Activated gamma-delta T cell treated with Interleukin-2 at 50 U/mL for 16 hours (primary cell): Measurements from ENCODE around the gene FOXL1.

Experiments used
- DNase-seq: peaks from one replicate; pipeline ENCODE4 v3.0.0-alpha.2; 2020

FOXL1 gene

DNA sequence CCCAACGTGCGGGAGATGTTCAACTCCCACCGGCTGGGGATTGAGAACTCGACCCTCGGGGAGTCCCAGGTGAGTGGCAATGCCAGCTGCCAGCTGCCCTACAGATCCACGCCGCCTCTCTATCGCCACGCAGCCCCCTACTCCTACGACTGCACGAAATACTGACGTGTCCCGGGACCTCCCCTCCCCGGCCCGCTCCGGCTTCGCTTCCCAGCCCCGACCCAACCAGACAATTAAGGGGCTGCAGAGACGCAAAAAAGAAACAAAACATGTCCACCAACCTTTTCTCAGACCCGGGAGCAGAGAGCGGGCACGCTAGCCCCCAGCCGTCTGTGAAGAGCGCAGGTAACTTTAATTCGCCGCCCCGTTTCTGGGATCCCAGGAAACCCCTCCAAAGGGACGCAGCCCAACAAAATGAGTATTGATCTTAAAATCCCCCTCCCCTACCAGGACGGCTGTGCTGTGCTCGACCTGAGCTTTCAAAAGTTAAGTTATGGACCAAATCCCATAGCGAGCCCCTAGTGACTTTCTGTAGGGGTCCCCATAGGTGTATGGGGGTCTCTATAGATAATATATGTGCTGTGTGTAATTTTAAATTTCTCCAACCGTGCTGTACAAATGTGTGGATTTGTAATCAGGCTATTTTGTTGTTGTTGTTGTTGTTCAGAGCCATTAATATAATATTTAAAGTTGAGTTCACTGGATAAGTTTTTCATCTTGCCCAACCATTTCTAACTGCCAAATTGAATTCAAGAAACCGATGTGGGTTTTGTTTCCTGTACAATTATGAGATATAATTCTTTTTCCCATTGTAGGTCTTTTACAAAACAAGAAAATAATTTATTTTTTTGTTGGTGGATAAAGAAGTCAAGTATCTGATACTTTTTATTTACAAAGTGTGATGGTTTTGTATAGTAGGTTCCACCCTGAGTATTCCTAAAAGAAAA is 9.4 kb upstream of the FOXL1 start:
- no peak for DNase-seq

- no peak for DNase-seq
These were observed 8.5 kb upstream of the FOXL1 start for GRCh38 chr16:86569701-86570447.

- DNase-seq = no peak
These were observed 7.5 kb upstream of the FOXL1 start for GRCh38 chr16:86570558-86571529.

DNA sequence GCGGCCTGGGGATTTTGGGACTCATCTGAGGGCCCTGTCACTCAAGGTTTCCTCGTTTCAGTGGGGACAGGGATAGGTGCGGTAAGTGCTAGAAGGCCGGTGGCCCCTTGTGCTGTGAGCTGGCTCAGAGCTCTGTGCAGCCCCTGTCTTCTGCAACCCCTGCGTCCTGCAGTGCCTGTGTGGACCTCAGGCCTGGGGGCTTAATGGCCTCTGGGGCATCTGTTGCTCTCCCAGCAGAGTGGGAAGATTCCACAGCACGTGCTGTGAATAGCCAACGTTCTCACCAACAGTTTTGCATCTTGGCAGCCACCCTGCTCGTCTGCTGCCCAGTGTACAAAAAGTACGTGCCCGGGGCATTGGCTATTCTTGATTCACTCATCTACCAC is 6.8 kb upstream of the FOXL1 start:
- no peak for DNase-seq

DNA sequence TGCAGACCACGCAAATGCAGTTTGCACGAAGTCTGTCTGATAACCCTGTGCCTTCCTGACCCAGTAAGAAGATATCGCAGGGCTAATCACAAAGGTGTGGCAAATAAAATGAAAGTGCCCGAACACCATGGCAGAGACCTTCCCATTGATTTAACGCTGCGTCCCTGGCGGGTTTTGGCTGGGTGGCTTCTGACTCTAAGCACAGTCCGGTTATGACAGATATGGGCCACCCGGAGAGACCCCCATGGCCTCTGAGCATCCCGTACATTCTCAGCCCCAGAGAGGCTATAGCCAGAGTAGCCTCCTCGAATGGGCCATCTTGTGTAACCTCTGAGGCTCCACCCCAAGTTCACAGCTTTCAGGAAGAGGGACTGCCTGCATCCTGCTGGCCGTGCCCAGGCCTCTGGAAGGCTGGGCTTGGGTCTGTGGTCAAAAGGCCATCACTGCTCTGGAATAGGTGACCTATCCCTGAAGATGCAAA is 6.3 kb upstream of the FOXL1 start:
- DNase-seq = no peak

GRCh38 chr16:86572606-86573005 is 5.7 kb upstream of the FOXL1 start:
- DNase-seq = no peak

GRCh38 chr16:86573215-86573614 is 5.1 kb upstream of the FOXL1 start:
- no peak for DNase-seq

DNA sequence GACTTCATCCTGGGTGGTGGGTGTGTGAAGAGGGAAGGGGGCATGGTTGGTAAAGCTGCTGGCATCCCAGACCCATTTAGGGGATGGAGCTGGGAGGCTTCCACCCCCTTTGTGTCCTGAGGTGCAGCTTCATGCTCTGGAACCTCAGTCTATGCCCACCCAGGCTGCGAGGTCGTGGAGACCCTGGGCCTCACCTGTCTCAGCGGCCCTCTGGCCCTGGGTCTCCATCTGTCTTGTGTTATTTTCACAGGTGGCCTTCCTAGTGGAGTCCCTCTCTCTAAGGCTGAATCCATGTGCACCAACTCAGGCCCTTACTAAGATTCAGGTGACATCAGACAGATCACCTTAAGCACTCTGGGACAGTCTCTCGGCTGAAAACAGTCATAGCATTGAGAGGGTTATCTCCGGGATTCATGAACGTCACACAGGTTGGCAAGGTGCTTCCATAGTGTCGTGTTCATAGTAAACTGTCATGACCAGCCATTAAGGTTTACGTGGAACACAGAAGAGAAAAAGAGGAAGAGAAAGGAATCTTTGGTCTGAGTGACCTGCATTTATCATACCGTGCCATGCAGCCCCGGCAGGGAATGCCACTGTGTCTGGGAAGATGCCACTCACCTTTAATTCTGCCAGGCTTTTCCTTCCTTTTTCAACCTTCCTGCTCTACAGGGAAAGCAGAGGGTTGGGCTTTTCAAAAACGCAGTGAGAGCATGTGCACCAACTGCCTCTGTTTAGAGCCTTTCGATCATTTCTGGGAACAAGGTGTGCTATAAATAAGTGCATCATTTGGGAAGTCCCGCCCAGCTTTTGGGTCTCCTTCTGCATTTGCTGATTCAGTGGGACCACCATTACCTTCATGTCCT is 4.5 kb upstream of the FOXL1 start:
- DNase-seq = no peak

DNA sequence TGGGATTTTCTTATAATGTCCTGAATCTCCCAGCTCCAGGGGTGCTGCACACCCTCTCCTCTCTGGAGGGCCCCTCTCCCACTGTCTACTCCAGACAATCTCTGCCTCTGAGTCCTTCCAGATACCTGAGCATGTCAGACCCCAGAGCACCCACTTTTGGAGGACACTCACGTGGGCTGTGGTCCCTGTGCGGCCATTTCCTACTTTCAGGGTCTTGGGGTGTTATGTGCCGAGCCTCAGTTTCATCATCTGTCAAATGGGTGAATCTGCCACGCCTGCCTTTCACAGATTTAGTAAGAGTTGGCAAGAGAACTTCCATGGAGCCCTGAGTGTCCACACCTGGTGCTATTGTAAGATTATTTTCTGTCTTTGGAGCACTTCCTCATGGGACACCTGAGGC is 3.7 kb upstream of the FOXL1 start:
- DNase-seq = no peak

DNA sequence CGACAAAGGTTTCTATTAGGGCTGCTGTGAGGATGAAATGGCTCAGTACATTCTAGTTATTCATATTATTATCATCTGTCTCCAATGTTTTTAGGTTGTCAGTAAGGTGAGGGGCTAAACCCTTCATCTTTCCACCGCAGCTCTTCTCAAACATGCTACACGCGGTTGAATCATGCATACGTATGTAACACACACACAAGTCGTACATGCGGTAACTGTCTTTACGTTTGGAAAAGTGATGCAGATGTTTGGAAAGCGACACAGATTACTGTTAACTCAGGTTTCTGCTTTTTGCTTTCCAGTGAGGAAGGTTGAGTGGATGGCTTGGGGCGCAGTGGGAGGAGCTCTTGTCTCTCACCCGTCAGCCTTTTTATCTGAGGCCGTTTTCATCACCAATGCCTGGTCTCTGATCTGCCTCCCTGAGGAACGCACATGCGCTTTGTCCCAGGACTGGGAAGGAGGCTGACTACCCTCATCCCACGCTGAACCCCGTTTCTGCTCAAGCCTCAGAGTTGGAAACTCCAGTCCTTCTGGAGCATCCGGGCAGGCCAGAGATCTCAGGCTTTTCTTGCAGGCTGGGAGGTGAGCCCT is 3.2 kb upstream of the FOXL1 start:
- no peak for DNase-seq

DNA sequence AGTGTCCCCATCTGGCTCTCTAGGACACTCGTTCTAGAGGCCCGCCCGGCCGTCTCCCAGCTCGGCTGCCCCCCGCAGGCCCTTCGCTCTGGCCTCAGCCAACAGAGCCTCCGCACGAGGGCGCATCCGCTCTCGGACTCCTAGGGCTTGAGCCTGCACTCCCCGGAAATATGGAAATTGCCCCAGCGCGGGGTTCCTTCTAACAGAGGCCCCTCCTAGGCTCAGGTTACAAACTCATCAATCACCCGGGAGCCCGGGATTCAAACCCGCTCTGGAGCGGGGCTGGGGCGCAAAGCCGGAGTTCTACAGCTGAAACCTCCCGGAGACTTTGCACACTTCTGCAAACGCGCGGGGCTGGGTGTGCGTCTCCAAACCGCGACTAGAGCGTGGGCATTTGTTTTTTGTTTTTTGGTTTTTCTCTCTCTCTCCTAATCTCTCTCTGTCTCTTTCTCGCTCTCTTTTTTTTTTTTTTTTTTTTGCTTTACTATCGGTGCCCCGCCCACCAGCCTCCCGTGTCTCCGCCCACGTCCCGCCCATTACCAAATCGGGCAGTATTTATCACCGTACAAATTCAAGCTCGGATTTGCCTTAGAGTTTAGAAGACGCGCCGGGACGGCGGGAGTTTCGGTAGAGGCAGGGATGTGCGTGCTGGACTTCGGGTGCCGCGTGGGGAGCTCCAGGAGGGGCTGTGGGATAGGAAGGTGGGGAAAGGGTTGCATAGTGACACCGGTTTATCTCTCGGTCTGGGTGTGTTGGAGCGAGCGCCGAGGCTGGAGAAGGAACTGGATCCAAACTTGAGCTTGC is 2.4 kb upstream of the FOXL1 start:
- DNase-seq = no peak

- DNase-seq = no peak
These were observed 1.6 kb upstream of the FOXL1 start for GRCh38 chr16:86576591-86577313.

DNA sequence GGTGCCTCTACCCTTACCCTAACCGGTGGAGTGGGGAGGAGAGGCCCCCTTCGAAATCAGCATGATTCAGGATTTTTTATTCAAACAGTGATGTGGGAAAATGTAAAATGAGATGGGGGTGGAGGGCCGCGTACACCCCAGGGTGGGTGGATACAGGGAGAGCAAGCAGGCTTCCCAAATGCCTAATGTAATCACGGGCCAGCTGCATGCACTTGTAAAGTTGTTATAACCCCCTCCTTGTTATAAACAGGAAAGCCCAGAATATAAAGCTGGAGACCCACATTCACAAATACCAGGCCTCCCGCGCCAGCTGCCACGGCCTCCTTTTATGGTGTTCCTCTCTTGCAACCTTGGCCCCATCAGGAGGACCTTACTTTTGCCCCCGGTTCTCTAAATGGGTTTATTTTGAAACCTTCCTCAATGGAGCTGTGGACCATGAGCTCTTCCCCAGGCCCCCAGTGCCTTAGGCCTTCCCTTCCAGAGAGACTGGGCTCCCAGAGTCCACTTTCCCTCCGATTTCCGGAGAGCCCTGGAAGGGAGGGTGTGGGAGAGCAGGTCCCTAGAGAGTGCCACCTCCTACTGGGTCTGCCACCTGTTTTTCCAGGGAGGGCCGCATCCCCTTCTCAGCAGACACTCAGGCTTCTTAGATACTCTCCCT is 906 bp upstream of the FOXL1 start:
- DNase-seq = no peak

DNA sequence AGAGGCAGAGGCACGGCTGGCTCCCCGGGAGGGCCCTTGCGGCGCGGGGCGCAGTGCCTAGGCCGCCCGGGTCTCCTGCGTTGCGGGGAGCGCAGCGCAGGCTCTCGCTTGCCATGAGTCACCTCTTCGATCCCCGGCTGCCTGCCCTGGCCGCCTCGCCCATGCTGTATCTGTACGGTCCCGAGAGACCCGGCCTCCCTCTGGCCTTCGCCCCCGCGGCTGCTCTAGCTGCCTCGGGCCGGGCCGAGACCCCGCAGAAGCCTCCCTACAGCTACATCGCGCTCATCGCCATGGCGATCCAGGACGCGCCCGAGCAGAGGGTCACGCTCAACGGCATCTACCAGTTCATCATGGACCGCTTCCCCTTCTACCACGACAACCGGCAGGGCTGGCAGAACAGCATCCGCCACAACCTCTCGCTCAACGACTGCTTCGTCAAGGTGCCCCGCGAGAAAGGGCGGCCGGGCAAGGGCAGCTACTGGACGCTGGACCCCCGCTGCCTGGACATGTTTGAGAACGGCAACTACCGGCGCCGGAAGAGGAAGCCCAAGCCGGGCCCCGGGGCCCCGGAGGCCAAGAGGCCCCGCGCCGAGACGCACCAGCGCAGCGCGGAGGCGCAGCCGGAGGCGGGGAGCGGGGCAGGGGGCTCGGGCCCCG is 390 bp downstream of the FOXL1 start:
- DNase-seq = no peak

DNA sequence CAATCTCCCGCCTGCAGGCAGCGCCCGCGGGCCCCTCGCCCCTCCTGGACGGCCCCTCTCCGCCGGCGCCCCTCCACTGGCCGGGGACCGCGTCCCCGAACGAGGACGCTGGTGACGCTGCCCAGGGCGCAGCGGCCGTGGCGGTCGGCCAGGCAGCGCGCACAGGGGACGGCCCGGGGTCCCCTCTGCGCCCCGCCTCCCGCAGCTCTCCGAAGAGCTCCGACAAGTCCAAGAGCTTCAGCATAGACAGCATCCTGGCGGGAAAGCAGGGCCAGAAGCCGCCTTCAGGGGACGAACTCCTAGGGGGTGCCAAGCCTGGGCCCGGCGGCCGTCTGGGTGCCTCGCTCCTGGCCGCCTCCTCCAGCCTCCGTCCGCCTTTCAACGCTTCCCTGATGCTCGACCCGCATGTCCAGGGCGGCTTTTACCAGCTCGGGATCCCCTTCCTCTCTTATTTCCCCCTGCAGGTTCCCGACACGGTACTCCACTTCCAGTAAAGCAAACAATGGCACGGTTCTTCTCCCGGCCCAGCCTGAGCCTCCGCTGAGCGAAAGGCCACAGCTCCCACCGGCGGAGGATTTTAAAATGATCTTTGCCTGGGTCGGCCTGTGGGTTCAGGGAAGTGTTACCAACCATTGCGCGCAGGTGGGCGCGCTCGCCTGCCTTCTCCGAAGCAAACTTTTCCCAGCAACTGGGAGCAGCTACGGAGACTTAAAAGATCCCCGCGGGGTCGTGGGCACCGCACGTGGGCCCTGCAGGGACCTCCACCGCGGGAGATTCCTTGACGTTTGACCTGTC is 1.1 kb downstream of the FOXL1 start:
- DNase-seq = no peak

DNA sequence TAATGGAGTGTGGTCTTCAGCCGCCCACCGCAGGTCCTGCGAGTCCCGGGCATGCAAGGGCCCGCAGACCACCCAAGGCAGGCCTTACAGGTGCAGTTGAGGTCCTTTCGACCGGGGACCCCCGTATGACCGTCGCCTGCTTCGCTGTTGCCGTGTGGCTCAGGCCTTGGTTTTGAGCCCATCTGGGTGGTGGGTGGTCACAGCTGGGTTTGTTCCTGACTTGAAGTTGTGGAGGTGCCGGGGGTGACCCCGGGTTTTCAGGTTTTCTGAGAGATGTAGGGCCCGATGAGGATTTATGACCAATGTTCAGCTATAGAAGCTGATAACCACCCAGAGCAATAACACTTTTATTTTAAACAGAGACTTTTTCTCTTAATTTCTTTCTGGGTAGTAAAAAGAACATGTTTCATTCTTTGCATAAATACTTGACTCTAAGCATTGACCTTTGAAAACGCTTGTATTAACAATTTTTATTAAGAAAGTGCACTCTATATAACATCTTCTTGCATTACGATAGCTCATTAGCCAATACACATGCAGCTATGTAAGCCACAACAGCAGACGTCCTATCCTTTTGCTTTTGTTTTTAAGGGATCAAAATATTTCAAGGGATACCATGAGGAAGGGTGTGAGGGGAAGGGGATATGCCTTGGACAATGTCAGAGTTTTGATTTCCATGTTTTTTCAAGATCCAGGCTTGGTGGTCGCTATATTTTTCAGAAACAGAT is 1.9 kb downstream of the FOXL1 start:
- DNase-seq = no peak

DNA sequence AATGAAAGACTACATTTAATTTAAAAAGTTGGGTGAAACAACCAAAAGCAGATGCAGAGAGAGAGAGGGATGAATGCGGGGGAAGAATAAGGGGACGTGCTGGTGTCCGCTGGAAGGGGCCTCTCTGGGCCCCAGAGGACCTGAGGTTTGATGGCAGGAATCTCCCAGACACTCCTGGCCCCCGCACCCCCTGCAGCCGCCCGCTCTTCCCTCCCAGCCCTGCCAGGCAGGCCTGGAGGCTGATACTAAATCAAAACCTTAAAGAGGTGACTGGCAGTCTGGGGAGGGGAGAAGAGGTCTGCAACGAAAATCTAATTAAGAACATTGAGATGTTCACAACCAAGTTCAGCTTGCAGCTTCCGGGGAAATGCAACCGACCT is 2.4 kb downstream of the FOXL1 start:
- no peak for DNase-seq
